LNCAP (cell line): ENCODE measurements around the gene RGS18.

Source experiments
- TF ChIP-seq, protein P1 (sequence below): fragments of 450-650 bp; IDR thresholded peaks from 2 replicates; pipeline ENCODE4 v1.5.1; 2017; ENCODE audit warnings: mild to moderate bottlenecking

The RGS18 gene

DNA sequence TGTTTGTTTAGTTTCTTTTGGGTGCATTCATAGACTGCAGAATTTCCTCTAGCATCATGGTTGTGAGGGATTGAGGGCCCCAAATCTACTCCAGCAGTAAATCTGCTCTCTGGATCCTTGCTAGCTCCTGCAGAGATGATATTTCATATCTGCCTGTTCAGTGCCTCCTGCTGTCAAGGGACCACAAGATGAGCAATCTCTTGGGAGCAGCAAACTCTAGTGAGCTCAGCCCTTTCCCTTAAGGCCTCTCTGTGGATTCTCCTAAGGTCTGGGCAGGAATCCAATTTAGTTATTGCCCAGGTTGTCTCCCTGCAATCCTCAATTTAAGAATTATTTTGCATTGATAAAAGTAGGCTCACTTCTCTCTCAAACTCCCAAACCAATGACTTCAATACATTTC, 76.9 kb downstream of the RGS18 start:
- TF ChIP-seq, protein P1, sequence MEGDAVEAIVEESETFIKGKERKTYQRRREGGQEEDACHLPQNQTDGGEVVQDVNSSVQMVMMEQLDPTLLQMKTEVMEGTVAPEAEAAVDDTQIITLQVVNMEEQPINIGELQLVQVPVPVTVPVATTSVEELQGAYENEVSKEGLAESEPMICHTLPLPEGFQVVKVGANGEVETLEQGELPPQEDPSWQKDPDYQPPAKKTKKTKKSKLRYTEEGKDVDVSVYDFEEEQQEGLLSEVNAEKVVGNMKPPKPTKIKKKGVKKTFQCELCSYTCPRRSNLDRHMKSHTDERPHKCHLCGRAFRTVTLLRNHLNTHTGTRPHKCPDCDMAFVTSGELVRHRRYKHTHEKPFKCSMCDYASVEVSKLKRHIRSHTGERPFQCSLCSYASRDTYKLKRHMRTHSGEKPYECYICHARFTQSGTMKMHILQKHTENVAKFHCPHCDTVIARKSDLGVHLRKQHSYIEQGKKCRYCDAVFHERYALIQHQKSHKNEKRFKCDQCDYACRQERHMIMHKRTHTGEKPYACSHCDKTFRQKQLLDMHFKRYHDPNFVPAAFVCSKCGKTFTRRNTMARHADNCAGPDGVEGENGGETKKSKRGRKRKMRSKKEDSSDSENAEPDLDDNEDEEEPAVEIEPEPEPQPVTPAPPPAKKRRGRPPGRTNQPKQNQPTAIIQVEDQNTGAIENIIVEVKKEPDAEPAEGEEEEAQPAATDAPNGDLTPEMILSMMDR = no peak
